Ectodermal cell (in vitro differentiated cells): ENCODE measurements around the gene NUTM2D.
"Not testable (repeated sequence)": the region's sequence is repeated elsewhere in the genome, so short reads cannot be mapped to it uniquely, and the experiment has no call there.

Experiments
- H3K27ac ChIP-seq: 2 replicates; pipeline ENCODE4 v1.7.0; 2013; ENCODE audit warnings: mild to moderate bottlenecking, low read depth, low read length; ENCODE audit not compliant: insufficient read depth, poor library complexity, severe bottlenecking
- H3K27me3 ChIP-seq: 2 replicates; pipeline ENCODE4 v1.7.0; 2013; ENCODE audit warnings: mild to moderate bottlenecking, low read length; ENCODE audit not compliant: insufficient read depth, control insufficient read depth, poor library complexity, severe bottlenecking
- H3K36me3 ChIP-seq: one replicate; pipeline ENCODE4 v1.7.0; 2013; ENCODE audit warnings: low read length; ENCODE audit not compliant: control insufficient read depth, insufficient read depth
- H3K4me1 ChIP-seq: one replicate; pipeline ENCODE4 v1.7.0; 2013; ENCODE audit warnings: low read length; ENCODE audit not compliant: control insufficient read depth, insufficient read depth
- H3K4me3 ChIP-seq: 2 replicates; pipeline ENCODE4 v1.7.0; 2013; ENCODE audit warnings: low read depth, low read length, control low read depth; ENCODE audit not compliant: insufficient read depth
- H3K9me3 ChIP-seq: 2 replicates; pipeline ENCODE4 v1.7.0; 2013; ENCODE audit warnings: mild to moderate bottlenecking, low read length, moderate library complexity; ENCODE audit not compliant: control insufficient read depth
- WGBS, 2 experiments: methylation state at CpG; one replicate each; pipeline ENCODE4 v1.1.7; 2013; ENCODE audit warnings: missing lambda C conversion rate in 2 of 2; 5-methylcytosine and 5-hydroxymethylcytosine counted together

Gene NUTM2D

DNA sequence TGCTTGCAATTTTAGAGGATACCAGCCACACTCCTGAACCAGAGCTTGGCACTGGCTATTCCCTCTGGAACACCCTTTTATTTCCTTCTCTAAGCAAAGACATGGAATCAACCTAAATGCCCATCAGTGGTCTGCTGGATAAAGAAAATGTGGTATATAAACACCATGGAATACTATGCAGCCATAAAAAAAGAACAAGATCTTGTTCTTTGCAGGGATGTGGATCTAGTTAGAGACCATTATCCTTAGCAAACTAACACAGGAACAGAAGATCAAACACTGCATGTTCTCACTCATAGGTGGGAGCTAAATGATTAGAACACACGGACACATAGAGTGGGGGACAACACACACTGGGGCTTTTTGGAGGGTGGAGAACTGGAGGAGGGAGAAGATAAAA is 56.4 kb downstream of the NUTM2D start:
- H3K36me3 ChIP-seq, H3K27me3 ChIP-seq, H3K4me3 ChIP-seq, H3K27ac ChIP-seq, H3K9me3 ChIP-seq, H3K4me1 ChIP-seq: not testable (repeated sequence)
- 86 to 96% methylated on average over 1 of the region's 1 CpG for WGBS, 2 experiments
